NCI-H446 treated with DMSO at 0.1 percent for 48 hours (cell line): ENCODE data around the gene SLC25A12.
A peak's percentile ranks its signal among the peaks of the same experiment; 100 is the strongest.
"Not testable (repeated sequence)": the region's sequence is repeated elsewhere in the genome, so short reads cannot be mapped to it uniquely, and the experiment has no call there.

Experiments
- DNase-seq: peaks from one replicate; lab custom pipeline; 2025; lab: John Stamatoyannopoulos, UW

The SLC25A12 gene, protein sequence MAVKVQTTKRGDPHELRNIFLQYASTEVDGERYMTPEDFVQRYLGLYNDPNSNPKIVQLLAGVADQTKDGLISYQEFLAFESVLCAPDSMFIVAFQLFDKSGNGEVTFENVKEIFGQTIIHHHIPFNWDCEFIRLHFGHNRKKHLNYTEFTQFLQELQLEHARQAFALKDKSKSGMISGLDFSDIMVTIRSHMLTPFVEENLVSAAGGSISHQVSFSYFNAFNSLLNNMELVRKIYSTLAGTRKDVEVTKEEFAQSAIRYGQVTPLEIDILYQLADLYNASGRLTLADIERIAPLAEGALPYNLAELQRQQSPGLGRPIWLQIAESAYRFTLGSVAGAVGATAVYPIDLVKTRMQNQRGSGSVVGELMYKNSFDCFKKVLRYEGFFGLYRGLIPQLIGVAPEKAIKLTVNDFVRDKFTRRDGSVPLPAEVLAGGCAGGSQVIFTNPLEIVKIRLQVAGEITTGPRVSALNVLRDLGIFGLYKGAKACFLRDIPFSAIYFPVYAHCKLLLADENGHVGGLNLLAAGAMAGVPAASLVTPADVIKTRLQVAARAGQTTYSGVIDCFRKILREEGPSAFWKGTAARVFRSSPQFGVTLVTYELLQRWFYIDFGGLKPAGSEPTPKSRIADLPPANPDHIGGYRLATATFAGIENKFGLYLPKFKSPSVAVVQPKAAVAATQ

DNA sequence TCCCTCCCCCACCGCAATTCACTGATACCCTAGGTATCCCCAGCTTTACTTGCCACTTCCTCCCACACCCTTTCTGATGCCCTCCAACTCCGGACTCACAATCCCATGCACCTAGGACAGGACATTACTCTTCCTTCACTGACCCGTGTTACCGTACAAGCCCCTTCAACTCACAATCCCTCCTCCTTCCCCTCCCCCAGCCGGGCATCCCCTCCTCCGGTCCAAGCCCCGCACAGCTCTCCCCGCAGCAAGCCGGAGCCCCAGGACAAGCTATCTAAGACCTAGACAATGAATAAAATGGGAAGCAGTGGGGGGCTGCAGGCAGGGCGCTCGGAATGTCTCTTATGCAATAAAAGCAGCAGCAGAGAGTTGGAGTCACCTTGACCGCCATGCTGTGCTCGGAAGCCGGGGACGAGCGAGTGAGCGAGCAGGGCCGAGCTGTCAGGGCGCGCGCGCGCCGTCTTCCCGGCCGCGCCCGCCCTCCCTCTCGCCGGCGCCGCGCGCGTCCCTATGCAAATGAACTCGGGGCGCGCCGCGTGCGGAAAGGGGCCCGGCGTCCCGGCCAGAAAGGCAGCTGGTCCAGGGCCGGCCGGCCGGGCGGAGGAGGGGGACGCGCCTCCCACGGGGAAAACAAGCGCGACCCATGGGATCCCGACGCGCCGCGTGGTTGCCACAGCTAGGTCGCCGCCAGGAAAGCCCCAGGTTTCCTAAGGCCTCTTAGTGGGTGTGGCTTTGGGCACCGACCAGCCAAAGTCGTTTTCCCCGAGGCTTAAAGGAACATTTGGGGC, at the start of gene SLC25A12:
TSS of gene SLC25A12 (minus strand) at position 421 of the 788 bp plus-strand sequence. CDS start at position 391, 30 bp downstream.
- peak; percentile 68 for DNase-seq

DNA sequence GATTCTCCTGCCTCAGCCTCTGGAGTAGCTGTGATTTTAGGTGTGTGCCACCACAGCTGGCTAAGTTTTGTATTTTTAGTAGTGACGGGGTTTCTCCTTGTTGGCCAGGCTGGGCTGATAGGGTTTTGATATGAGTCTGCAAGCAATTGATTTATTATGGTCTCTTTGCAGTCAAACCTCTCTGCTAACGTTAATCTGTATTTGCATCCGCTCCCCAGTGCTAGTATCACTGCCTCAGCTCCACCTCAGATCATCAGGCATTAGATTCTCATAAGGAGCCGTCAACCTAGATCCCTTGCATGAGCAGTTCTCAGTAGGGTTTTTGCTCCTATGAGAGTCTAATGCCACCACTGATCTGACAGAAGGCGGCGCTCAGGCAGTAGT, 47.3 kb upstream of the SLC25A12 start:
- DNase-seq = no peak

DNA sequence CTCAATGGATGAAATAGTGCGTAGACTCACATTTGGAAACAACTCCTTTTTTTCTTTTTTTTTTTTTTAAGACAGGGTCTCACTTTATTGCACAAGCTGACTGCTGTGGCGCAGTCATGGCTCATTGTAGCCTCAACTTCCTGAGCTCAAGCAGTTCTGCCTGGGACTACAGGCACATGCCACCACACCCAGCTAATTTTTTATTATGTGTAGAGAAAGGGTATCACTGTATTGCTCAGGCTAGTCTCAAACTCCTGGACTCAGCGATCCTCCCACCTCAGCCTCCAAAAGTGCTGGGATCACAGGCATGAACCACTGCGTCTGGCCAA, 45.7 kb upstream of the SLC25A12 start:
- no peak for DNase-seq

DNA sequence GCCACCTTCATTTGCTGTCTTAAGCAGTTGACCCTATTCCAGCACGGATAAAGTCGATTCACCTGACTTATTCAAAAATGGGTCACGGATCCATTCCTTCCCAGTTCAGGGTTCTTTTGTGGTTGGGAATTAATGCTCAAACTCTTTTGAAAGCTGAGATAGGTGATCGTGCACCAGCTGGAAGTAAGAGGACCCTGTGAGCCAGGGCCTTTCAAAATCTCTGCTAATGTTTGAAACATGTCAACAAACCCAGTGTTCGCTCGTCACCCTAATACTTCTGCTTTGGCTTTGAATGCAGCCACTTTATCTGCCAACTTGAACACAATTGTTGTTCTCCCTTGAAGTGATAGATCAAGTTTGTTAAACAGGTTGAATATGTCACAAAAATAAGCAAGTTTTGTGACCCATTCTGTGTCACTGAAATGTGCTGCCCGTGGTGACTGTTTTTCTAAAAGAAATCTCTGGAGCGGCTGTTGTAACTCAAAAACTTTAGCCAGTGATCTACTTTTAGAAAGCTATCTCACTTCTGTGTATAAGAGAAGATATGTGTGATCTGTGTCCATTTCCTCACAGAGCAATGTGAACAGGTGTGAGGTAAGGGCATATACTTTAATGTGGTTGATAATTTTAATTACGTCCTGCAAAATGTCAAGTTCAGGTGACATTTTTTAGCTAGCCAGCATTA, 45.2 kb upstream of the SLC25A12 start:
- DNase-seq = no peak

DNA sequence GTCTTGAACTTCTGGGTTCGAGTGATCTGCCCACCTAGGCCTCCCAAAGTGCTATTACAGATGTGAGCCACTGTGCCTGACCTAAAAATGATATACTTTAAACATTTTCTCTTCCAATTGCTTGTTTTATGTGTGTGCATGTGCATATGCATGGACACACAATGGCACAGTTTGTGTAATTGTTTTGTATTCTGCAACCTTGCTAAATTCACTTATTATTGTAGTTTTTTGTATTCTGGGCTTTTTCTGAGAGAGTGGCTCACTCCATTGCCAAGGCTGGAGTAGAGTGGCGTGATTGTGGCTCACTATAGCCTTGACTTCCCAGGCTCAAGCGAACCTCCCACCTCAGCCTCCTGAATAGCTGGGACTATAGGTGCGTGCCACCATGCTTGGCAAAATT, 36.3 kb upstream of the SLC25A12 start:
- no peak for DNase-seq

DNA sequence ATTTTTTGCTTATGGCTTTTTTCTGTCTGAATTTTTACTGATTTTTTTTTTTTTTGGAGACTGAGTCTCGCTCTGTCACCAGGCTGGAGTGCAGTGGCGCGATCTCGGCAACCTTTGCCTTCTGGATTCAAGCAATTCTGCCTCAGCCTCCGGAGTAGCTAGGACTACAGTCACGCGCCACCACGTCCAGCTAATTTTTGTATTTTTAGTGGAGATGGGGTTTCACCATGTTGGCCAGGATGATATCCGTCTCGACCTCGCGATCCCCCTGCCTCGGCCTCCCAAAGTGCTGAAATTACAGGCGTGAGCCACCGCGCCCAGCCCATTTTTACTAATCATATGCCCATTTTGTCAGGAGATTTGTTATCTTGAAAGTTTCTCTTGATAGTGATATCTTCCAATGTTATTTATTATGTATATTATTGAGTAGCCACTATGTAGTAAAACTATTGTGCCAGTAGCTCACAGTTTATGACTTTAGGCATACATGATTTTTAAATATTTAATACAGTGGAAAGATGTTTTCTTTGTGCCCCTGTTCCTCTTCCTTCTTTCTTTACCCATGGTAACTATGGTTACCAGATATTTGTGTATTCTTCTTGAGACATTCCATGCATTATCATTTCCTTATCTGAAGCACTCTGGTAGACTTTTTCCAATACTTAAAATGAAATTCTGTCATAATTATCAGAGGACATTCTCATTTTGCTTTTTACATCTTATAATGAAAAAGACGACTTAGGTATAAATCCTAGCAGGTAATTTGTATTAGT, 30.3 kb upstream of the SLC25A12 start:
- no peak for DNase-seq

DNA sequence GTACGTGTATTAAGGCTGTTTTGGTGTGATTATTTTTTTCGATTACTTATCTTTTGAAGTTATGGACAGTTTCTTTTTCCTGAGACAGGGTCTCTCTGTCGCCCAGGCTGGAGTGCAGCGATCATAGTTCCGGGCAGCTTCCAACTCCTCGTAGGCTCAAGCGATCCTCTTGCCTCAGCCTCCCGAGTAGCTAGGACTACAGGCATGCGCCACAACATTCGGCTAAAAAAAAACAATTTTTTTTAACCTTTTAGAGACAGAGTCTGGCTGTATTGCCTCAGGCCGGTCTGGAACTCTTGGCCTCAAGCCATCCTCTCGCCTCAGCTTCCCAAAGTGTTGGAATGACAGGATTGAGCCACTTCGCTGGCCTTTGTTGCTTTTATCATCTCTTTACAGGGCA, 29.2 kb upstream of the SLC25A12 start:
- DNase-seq = peak; percentile 2

DNA sequence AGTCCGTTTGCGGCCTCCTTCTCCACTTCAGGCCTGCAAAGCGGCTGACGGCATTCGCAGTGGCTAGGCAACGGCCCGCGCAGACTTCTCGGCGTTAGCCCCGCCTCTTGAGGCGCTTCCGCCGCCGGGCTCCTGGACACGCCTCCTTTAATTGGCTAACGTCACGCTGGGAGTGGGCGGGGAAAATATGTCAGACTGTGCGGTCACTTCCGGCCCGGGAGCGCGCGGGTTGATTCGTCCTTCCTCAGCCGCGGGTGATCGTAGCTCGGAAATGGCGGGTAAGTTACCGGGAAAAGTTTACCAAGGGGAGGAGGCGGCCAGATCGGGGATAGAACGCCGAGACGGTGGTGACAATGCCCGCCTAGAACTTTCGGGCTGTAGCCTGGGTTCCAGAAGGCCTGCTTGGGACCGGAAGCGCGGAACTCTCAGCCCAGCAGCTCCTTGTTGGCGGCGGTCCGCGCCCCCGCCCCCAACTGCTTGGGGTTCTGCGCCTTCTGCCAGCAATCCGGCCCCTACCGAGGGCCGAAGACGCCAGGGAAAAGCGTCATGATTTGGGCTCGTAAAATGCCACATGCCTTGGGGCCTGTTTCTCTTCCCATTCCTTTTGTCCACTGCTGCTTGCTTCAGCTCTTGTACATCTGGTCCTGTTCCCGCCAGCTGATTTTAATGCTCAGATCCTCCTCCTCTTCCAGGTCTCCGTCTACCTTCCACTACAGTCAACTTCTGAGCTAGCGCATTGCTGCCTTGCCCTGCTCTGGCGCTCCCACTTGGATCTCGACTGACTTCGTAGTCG, 28.4 kb upstream of the SLC25A12 start, which contains the start of gene HAT1:
TSS of gene HAT1 (plus strand) at position 232 of the 793 bp plus-strand sequence. CDS start at position 272, 40 bp downstream.
- peak; percentile 96 for DNase-seq

DNA sequence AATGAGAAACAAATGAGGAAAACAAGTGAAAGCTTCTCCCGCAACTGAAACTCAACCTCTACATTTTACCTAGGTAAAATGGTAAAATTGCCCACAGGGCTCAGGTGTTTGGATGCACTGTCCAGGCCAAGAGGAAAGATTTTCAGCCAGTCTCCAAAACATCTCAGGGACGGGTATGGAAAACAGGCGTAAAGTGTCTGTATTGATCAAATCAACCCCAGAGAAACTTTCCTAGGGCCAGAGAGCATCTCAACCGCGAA, 27.9 kb upstream of the SLC25A12 start:
- DNase-seq = no peak

DNA sequence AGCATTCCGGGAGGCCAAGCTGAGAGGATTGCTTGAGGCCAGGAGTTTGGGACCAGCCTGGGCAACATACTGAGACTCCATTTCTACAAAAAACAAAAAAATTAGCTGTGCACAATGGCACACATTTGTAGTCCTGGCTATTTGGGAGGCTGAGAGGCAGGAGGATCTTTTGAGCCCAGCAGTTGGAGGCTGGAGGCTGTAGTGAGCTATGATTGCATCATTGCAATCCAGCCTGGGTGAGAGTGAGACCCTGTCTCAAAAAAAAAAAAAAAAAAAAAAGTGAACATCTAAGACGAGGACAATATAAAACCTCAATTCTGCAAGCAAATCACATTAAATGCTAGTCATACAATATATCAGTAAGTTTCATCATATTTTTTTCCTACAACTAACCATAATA, 25.4 kb upstream of the SLC25A12 start:
- no peak for DNase-seq

DNA sequence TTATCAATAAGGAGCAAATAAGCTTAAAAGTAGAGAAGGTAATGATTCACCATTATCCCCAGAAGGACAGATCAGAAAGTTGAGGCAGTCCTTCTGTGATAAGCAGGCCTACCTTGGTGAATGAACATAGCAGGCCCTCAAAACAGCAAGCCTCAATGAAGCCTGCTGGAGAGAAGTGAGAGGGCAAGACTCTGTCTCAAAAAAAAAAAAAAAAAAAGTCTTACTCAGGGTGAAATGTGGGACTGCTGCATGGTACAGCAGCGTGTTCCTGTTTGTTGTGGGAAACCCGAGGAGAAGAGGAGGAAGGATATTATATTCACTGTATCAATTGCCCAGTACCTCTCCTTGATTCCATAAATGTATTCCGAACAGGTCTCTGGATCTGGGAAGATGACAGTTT, 19.5 kb upstream of the SLC25A12 start:
- DNase-seq = no peak

DNA sequence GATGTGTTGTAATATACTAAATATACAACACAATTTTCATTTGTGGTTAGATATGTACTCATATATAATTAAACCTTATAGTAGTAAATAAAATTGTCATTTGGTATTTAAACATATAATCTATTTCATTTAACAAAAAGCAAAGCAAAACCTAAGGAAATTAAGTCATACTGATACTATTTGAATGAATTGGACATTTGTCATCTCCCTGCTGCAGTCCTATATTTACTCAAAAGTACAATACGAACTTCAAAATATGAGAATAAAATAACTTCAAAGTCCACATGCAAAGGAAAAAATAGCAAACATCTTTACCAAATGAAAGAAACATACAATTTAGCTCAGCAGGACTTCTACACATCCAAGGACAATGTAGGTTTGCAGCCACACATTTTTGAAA, 16.4 kb upstream of the SLC25A12 start:
- DNase-seq = no peak

DNA sequence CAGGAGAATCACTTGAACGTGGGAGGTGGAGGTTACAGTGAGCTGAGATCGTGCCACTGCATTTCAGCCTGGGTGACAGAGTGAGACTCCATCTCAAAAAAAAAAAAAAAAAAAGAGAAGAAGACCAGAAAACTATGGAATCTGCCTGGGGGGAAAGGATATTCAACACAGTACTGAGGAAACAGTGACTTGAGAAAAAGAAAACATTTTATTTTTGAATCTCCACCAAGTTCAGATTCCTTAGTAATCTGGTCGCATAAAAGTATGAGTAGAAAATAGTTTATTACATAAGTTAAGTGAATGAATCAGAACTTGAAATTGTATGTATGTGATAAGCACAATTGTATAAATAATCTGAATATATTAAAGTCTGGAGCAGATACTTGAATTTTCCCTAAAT, 15.2 kb upstream of the SLC25A12 start:
- DNase-seq = no peak

DNA sequence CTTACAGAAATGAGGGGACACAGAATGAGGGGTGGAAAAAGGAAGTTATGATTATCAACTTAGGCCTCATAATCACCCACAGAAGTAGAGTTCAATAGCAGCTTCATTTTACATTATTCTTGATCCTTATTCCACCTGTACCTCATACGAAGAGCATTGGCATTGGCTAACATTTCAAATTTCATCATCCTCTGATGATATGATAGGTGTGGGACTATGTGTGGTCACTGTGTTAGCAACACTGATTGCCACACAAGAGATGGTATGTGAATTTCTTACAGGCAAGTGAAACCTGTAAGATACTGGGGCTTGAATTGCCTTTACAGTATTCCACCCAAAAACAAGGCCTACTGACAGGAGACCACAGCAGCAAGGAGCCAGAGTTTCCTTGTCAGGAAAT, 14.2 kb upstream of the SLC25A12 start:
- no peak for DNase-seq

DNA sequence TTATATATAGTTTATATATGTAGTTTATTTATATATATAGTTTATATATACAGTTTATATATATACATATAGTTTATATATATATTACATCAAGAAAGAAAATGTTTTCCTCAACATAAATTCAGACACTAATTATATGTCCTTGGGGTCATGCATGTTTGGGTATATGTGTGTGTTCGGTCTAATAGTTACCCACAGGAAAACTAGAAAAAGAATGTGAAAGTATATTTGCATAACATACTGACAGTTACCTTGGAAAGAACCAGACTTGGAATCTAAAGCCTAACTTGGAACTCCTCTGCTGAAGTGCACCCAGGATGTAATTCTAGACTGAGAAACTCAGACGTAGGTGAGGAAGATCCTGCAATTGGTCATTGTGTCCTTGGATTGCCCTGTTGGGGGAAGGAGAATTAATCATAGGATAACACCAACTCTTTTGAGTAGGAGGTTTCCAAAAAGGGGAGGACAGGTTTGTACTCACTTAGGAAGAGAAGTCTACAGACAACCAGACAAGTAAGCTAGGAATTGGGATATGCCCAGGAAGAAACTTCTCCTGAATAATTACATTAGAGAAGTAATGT, 8.9 kb upstream of the SLC25A12 start:
- no peak for DNase-seq

DNA sequence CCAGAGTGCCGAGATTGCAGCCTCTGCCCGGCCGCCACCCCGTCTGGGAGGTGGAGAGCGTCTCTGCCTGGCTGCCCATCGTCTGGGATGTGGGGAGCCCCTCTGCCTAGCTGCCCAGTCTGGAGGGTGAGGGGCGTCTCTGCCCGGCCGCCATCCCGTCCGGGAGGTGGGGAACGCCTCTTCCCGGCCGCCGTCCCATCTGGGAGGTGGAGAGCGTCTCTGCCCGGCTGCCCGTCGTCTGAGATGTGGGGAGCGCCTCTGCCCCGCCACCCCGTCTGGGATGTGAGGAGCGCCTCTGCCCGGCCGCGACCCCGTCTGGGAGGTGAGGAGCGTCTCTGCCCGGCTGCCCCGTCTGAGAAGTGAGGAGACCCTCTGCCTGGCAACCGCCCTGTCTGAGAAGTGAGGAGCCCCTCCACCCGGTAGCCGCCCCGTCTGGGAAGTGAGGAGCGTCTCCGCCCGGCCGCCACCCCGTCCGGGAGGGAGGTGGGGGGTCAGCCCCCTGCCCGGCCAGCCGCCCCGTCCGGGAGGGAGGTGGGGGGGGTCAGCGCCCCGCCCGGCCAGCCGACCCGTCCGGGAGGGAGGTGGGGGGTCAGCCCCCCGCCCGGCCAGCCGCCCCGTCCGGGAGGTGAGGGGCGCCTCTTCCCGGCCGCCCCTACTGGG, 5.7 kb upstream of the SLC25A12 start:
- not testable (repeated sequence) for DNase-seq

DNA sequence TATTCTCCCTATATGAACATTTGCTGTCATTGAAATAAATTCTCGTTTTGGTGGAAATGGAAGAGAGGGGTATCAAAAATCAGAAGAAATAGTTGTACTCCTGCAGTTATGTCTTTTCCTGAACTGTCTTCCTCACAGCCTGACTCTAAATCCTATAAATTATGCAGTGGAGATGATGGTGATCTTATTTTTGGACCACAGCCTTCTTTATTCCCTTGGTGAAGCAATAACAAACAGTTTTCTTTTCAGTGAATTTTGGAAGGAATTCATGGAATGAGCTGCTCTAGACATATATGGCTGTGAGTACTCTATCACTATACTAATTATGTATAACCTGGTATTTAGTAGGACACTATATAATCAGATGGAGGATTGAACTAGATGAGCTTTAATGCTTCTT, 1.7 kb upstream of the SLC25A12 start:
- no peak for DNase-seq

DNA sequence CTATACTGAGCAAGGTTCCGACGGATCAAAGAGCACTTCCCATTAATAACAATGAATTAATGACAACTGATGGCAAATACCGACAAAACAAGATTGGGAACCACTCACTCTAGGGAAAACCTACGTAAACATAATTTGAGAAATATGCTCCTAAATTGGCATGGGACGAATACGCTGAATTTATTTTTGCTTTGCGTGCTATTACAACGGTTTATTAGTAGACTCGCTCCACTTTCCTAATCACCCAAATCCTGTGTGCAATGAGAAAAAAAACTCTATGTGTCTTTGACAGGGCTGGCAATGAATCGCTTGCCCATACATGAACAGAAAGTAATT, 536 bp upstream of the SLC25A12 start:
- DNase-seq = no peak

DNA sequence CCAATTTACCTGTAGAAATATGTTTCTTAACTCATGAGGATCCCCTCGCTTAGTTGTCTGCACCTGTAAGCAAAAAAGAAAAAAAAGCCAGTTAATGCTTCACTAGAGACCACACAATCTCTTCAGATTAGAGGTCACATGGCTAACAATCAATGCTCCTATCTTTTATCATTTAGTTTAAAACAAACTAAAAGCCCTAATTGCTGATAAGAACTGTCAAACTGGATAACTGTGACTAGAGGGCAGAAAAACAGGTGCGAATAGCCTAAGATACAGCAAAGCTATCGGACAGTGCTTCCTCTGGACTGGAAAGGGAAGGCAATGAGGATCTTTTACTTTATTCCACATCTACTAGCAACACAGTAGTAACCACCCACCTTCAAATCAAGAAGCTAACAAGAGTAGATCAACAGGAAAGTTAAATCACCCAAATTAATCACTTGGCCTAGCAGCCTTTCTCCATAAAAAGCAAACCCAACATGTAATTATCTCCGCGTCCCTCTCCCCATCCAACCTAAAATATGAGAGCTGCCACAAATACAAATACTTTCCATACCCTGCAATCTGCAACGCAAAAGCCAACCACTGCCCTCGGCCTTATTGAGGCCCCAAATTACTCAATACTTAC, 734 bp downstream of the SLC25A12 start:
- DNase-seq = no peak

DNA sequence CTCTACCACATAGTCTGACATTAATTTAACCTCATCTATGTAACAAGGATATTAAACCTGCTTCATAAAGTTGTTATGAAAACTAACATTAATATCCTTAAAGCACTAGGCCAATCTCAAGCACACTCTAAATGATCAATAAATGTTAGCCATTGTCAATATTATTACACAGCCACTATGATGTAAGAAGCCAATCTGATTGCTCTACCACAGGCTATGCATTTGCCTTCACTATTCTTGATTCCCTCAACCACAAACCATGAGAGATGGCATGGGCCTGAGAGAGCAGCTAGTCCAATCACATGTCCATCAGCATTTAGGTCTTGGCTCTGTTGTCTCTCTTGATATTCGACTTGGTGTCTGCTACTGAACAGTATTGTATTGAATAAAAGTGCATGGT, 4.2 kb downstream of the SLC25A12 start:
- no peak for DNase-seq
